A549 treated with GW870086 at 1 μM for 4 hours (cell line): ENCODE measurements around the gene F7. TPM values are rescaled to one million over a fixed set of nuclear protein-coding genes. Genes with fewer than 3 reads are reported as not detected.

ENCODE experiments used
- total RNA-seq: library from RNA; stranded (reverse); fragments of 200-300 nt; extraction: Qiagen RNA extraction; gene quantifications from 5 replicates; pipeline ENCODE4 v1.2.3, GENCODE V29; 2022; ENCODE audit warnings: low read depth

The F7 gene
- 0.06 to 0.15 TPM (median 0.09 TPM) in 5 replicates for total RNA-seq

DNA sequence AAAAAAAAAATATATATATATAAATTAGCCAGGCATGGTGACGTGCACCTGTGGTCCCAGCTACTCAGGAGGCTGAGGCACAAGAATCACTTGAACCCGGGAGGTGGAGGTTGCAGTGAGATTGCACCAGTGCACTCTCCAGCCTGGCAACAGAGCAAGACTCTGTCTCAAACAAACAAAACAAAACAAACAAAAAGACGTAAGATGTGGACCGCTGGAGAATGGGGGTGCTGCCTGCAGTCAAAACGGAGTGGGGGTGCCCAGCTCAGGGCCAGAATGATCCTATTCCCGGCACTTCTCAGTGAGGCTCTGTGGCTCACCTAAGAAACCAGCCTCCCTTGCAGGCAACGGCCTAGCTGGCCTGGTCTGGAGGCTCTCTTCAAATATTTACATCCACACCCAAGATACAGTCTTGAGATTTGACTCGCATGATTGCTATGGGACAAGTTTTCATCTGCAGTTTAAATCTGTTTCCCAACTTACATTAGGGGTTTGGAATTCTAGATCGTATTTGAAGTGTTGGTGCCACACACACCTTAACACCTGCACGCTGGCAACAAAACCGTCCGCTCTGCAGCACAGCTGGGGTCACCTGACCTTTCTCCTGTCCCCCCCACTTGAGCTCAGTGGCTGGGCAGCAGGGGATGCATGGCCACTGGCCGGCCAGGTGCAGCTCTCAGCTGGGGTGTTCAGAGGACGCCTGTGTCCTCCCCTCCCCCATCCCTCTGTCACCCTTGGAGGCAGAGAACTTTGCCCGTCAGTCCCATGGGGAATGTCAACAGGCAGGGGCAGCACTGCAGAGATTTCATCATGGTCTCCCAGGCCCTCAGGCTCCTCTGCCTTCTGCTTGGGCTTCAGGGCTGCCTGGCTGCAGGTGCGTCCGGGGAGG, at the start of gene F7:
F7 (plus strand) TSS at position 760 of the 889 bp plus-strand sequence; CDS start at position 811, 51 bp downstream.

DNA sequence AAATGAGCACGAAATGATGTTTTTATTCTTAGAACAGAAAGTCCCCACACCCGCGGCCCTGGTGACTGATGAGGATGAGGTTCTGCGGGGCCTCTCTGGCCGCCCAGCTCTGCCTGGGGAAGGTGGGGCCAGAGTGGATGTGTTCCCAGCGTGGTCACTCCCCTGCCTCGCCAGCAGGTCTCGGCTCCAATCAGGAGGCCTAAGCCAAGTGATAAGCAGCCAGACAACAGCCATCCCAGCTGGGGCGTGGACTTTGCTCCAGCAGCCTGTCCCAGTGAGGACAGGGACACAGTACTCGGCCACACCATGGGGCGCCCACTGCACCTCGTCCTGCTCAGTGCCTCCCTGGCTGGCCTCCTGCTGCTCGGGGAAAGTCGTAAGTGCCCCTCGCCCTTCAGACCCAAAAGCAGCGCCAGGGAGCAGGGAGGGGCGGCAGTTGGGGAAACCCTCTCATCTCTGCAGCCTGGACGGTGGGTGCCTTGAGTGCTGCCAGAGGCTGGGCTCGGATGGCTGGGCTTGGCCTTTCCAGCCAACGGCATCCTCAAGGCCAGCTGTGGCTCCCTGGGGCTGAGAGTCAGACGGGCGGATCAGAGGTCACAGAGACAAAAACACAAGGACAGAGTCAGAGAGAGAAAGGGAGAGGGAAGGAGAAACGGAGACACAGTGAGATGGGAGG, 17.1 kb downstream of the F7 start, which contains the start of gene F10:
F10 (plus strand) TSS at position 250 of the 676 bp plus-strand sequence; CDS start at position 307, 57 bp downstream.

GRCh38 chr13:113157929-113158747, 52.5 kb downstream of the F7 start, which contains the start of gene PROZ:
PROZ (plus strand) TSS chr13:113158648; CDS start chr13:113158661, 13 bp downstream.

Other genes with a start within 250 kb of the F7 start
- gene MCF2L, start 136.6 kb upstream of the F7 start, total RNA-seq = 0.09 to 0.72 TPM (median 0.47 TPM) in 5 replicates
- gene F10, start 17.0 kb downstream of the F7 start, total RNA-seq = 0.09 TPM in 1 of 5 replicates, not detected in the others
- gene PROZ, start 52.9 kb downstream of the F7 start, total RNA-seq = not detected in 5 replicates
- 38.1 to 42.9 TPM (median 41.1 TPM) in 5 replicates for gene PCID2, start 102.9 kb downstream of the F7 start, total RNA-seq
- 46.8 to 57.9 TPM (median 53.9 TPM) in 5 replicates for gene CUL4A, start 103.8 kb downstream of the F7 start, total RNA-seq
- gene LAMP1, start 191.4 kb downstream of the F7 start, total RNA-seq = 74.6 to 92.2 TPM (median 90.3 TPM) in 5 replicates